Measurements from ENCODE around the gene CTDP1.

DNA sequence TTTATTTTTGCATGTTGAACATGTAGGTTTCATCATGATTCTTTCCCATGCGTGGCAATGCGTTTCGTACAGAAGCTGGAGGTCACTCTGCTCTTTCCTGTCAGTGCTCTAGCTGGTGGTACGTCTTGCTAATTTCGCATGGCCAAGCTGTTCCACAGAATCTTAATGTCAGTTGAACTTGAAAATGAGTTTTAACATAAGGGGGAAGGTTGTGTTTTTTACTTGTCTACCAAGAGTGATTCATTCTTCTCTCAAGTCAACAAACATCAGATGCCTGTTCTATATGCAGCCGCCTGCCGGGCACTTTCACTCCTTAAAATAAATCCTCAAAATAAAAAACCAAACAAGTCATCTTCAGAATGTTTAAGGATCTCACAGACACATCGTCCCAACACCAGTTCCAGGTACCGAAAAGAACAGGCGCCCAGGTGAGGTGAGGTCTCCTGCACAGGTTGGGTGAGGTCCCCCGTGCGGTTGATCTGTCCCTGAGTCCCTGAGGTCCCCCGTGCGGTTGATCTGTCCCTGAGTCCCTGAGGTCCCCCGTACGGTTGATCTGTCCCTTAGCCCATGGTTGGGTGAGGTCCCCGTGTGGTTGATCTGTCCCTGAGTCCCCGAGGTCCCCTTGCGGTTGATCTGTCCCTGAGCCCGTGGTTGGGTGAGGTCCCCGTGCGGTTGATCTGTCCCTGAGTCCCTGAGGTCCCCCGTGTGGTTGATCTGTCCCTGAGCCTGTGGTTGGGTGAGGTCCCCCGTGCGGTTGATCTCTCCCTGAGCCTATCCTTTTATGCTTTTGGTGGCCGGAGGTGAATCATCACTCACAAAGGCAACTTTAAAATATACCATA, 61.1 kb downstream of the CTDP1 start:
- TF ChIP-seq, protein P1, sequence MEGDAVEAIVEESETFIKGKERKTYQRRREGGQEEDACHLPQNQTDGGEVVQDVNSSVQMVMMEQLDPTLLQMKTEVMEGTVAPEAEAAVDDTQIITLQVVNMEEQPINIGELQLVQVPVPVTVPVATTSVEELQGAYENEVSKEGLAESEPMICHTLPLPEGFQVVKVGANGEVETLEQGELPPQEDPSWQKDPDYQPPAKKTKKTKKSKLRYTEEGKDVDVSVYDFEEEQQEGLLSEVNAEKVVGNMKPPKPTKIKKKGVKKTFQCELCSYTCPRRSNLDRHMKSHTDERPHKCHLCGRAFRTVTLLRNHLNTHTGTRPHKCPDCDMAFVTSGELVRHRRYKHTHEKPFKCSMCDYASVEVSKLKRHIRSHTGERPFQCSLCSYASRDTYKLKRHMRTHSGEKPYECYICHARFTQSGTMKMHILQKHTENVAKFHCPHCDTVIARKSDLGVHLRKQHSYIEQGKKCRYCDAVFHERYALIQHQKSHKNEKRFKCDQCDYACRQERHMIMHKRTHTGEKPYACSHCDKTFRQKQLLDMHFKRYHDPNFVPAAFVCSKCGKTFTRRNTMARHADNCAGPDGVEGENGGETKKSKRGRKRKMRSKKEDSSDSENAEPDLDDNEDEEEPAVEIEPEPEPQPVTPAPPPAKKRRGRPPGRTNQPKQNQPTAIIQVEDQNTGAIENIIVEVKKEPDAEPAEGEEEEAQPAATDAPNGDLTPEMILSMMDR (IDR thresholded peaks at IDR 0.05) = no peak
- TF ChIP-seq POLR2A (IDR thresholded peaks at IDR 0.05) = no peak

Data from lower leg skin (tissue), 3 donors.